GM18870 (cell line): ENCODE measurements around the gene PRELID2.
"Not testable (repeated sequence)": the region's sequence is repeated elsewhere in the genome, so short reads cannot be mapped to it uniquely, and the experiment has no call there.

Experiments
- ATAC-seq: cut with Tn5 transposase; IDR thresholded peaks from one replicate; pipeline ENCODE4 v1.9.1; 2021; ENCODE audit warnings: moderate library complexity; ENCODE audit not compliant: unreplicated experiment

The PRELID2 gene

DNA sequence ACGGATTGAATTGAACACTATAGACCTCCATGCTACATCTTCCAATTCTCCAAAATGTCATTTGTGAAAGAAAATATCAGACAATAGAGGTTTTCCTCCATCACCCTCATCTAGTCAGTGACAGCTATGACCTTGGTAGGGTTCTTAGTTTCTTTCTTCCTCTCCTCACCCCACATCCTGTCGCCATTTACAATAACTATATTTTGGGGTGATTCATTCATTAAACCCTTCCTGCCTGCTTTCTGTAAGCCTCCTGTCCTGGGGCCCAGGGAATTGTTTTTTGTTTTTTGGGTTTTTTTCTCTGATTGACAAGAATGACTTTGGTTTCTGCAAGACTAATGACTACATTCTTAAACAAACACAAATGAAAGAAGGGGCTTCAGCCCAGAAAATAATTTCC lies 82.6 kb downstream of the PRELID2 start:
- ATAC-seq, result no peak

DNA sequence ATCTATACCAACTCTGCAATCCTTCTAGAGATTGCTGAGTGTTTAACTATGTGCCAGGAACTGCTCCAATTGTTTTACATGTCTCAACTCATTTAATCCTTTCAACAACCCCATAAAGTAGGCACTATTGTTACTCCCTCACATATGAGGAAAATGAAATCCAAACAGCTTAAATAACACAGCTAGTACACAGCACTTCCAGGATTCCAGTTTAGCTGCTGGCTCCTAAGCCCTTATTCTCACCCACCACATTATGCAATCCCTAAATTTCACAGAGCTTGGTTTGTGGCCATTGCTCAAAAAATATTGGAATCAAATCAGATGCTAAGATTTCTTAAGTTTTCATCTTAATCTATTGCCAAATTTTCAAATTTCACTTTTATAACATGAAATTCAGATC lies 84.9 kb downstream of the PRELID2 start:
- ATAC-seq, result no peak

DNA sequence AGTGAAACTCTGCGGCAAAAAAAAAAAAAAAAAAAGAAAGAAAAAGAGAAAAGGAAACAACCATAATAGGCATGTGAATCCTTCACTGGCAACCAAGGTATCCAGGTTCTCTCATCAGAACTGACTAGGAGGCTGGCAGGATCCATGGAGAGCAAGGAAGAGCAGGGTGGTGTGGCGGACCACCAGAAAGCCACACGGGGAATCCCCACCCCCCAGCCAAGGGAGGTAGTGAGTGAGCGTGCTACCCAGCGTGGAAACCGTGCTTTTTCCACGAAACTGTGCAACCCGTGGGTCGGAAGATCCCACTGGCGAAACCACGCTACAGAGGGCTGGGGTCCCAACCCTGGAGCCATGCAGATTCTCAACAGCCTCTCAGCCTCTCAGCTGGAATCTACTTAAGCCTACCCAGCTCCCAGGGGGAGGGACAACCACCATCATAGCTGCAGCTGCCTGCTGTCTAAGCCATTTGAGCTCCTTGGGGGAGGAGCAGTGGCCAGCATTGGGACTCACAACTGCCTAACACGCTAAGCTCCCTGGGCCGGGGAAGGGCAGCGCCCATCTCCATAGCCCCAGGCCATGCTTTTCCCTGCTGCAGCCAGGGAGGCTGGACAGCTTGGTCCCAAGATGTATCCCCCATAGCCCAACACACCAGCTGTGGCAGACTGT lies 91.6 kb downstream of the PRELID2 start:
- no peak for ATAC-seq

DNA sequence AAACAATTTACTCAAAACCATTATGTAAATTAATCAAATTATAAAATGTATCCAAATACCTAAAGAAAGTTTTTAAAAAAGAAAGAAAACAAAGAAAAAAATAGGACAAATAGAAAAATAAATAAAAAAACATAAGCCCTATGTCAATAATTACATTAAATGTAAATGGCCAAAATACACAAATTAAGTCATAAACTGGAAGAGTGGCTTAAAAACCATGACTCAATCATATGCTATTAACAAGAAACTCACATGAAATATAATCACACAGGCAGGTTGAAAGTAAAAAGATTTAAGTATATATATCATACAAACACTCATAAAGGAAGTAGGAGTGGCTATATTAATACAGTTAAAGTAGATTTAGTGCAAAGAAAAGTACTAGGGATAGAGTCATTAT lies 95.3 kb downstream of the PRELID2 start:
- no peak for ATAC-seq

DNA sequence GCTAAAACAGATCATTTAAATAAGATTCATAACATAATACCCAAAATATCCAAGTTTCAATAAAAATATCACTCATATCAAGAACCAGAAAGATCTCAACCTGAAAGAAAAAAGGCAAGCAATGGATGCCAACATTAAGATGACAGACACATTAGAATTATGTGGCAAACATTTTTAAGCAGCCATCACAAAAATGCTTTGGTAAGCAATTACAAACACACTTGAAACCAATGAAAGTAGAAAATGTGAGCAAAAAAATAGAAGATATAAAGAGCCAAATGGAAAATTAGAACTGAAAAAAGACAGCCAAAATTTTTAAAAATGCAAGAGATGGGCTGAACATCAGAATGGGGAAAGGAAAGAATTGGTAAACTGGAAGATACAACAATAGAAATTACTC lies 96.9 kb downstream of the PRELID2 start:
- no peak for ATAC-seq

DNA sequence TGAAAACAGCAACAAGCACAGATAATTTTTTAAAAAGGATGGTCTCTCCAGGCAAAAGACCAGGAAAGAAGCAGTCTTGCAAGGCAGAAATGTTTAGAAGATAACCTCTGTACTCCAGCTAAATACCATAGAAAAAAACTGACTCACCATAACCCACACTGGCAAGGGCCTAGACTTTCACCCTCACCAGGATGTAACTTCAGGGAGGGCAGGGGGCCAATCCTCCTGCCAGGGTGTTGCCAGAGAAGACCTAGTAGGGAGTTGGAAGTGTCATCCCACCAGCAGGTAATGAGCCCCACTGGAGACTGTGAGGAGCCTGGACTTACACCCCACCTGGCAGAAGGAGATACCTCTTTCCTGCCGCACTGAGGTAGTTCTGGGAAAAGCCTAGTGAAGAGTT lies 97.6 kb downstream of the PRELID2 start:
- ATAC-seq, result no peak

DNA sequence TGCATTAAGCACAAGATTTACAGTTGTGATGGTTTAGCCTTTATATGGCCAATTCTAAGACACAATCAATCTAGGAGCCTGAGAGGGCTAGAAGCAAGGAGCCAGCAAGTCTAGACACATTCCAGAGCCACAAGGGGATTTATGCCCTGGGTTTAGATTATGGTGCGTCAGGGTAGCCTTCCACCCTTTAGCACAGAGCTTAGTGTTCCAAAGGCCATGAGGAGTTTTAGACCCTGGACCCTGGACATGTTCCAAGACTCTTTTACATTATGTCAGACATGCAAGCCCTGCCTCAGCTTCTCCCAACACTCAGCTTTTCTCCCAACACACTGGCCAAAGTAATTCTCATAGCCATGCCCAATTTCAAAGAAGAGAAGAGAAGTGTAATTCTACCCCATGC lies 105.2 kb downstream of the PRELID2 start:
- not testable (repeated sequence) for ATAC-seq

DNA sequence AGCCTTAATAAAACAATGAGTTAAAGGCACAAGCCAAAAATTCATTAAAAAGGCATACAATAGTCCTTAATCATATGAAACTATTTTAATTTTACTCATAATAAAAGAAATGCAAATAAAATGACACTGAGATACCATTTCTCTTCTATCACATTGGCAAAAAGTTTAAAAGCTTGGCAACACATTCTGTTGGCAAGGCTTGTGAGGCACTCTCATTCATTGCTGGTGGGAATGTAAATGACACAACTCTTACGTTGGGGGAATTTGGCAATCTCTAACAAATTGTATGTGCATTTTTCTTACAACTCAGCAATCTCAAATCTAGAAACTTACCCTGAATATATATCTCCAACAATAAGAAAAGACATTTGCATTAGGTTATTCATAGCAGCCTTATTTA lies 111.6 kb downstream of the PRELID2 start:
- ATAC-seq, result no peak

DNA sequence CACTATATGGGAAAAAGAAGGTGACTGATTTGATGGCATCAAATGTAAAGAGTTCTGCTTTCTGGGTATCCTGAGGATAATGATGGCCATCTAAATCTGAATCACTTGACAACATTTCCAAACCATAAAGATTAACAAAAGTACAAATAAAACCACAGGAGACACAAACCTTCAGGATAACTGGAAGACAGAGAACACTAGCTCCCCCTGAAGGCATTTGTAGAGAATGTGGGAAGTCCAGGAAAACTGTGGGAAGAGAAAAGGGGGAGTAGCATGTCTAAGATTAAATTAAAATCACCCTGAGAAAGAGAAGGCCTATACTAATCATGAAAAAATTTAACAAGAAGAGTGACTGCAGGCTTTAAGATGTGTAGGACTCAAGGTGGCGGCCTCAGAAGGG lies 116.2 kb downstream of the PRELID2 start:
- ATAC-seq, result no peak

DNA sequence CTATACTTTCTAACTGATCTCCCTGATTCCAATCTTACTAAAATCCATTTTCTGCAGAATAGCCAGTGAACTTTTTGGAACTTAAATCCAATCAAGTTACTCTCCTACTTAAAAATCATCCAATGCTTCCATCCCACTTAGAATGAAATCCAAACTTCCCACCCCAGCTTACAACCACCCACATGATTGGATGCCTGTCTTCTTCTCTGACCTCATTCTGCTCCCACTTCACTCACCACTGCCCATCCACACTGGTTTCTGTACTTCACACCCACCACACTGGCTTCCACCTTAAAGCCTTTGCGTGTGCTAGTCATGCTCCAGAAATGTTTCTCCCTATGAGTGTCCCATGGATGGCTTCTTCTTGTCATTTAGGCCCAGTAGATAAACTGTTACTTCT lies 119.7 kb downstream of the PRELID2 start:
- ATAC-seq, result no peak

DNA sequence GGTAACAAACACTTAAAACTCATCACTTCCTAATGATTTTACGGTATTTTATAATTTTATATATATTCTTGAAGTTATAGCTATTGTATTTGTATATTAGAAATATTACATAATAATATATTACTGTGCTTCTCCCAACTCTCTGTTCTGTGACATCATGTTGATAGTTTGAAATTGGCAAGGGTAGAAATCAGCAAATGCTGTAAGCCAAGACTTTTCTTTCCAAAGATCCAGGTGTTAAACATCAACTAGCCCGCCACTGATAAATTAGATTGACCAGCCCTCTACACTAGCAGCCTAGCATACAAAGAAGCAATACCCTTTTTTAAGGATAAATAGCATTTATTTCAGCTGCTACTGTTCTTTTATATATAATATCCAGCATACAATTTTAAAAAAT lies 122.9 kb downstream of the PRELID2 start:
- no peak for ATAC-seq

DNA sequence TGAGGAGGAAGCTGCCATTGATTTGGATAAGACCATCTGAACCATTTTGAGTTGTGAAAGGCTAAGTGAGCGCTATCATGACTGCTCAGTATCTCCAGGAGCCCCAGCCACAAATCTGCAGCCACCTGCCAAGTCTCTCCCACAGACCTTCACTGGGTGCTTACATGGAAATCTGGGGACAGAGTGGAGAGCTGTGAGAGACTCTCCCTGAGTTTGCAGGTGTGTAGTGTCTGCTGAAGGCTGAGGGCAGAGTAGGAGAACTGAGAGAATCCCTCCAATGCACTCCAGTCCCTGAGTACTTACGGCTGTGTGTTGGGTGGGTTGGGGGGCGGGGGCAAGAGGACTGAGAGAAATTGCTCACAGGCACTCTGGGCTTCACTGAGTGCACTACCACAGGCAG lies 123.7 kb downstream of the PRELID2 start:
- ATAC-seq, result no peak
